ENCODE measurements around the gene NEB.

The NEB gene, protein sequence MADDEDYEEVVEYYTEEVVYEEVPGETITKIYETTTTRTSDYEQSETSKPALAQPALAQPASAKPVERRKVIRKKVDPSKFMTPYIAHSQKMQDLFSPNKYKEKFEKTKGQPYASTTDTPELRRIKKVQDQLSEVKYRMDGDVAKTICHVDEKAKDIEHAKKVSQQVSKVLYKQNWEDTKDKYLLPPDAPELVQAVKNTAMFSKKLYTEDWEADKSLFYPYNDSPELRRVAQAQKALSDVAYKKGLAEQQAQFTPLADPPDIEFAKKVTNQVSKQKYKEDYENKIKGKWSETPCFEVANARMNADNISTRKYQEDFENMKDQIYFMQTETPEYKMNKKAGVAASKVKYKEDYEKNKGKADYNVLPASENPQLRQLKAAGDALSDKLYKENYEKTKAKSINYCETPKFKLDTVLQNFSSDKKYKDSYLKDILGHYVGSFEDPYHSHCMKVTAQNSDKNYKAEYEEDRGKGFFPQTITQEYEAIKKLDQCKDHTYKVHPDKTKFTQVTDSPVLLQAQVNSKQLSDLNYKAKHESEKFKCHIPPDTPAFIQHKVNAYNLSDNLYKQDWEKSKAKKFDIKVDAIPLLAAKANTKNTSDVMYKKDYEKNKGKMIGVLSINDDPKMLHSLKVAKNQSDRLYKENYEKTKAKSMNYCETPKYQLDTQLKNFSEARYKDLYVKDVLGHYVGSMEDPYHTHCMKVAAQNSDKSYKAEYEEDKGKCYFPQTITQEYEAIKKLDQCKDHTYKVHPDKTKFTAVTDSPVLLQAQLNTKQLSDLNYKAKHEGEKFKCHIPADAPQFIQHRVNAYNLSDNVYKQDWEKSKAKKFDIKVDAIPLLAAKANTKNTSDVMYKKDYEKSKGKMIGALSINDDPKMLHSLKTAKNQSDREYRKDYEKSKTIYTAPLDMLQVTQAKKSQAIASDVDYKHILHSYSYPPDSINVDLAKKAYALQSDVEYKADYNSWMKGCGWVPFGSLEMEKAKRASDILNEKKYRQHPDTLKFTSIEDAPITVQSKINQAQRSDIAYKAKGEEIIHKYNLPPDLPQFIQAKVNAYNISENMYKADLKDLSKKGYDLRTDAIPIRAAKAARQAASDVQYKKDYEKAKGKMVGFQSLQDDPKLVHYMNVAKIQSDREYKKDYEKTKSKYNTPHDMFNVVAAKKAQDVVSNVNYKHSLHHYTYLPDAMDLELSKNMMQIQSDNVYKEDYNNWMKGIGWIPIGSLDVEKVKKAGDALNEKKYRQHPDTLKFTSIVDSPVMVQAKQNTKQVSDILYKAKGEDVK (N-terminal part only)

DNA sequence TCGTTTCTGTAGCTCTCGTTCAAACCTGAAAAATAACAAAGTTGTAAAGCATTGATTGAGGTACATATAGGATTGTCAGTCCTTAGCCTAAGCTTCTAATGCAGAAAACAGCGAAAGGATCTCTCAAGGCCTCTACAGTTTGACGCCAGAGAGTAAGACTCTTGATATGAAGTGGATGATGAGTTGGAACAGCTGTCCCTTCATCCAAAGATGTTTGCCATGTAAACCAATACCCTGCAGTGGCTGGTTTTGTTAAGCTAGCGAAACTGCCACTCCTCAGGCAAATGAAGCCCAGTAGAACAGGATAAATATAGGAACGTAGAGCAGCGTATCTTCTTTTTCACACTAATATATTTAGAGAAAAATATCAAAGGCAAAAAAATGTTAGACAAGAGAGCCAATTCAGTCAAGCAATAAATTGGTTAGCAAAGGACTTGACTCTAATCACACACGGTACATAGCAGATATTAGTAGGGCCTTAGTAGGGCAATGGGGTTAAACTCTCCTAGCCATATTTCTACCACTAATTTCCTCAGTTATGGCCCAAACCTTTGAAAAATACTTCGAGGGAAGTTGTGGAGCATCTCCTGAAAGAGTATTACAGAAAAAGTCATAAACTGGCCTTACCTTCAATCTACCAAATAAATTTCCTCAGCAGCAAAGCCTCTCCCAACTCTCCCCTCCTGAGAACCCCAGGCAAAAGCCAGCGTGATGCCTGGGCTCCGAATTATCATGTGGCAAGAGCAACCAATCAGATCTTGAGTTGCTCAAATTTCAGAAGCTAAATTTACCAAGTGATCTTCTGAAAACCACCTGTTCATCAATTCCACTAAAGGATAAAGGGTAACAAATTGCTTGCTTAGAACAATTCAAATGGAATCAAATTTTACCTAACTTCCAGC lies at the start of gene NEB:
Gene NEB, minus strand, starts transcription at position 706 of the 902 bp plus-strand sequence. CDS start 1,320 bp downstream, outside the sequence.
- DNase-seq, result no peak

DNA sequence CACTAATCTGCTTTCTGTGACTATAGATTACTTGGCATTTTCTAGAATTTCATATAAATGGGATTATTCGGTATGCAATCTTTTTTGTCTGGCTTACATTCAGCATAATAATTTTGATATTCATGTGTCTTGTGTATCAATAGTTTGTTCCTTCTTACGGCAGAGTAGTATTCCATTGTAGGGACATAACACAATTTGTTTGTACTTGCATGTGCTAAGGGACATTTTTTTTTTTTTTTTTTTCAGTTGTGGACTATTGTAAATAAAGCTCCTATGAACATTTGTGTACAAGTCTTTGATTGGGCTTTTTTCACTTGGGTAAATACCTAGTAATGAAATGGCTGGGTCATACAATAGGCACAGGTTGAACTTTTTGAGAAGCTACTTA lies 48.9 kb upstream of the NEB start:
- DNase-seq, result no peak

DNA sequence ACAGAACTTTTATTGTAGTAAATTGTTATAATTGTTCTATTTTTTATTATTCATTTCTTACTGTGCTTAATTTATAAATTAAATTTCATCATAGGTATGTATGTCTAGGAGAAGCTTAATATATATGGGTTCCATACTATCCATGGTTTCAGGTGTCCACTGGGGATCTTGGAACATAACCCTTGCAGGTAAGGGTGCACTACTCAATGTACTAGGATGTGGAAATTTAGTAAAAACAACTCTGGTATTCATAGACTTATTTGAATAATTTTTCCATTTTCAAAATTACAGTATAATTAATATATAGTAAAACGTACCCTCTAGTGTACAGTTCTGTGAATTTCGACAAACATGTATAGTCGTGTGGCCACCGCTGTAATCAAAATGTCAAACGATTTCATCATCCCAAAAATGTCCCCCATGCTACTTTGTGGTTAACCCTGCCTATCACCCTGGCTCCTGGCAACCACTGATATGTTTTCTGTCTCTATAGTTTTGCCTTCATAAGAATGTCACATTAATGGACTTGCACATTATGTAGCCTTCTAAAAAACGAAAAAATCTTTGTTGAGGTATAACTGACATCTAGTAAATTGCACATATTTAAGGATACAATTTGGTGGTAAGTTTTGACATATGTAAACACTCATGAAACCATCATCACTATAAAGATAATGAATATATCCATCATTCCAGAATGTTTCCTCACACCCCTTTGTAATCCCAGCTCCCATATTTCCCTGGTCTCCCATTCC lies 48.3 kb upstream of the NEB start:
- DNase-seq, result no peak

DNA sequence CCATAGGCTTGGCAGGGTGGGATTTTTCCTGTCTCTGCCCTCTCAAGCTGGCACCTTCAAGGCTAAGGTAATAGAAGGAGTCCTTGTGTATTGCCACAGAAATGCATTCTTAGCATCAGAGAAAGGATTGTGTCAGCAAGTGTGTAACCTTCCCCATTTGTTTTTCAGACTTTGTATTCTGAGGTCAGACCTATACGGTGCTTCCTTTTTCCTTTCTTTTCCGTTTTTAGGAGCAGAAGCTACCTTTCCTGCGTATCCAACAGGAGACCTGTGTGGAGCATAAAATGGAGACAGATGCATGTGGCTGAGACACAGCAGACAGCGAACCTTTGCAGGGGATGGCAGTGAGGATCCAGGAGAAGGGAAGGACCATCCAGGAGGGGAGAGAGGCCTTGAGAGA lies 47.4 kb upstream of the NEB start:
- DNase-seq, result no peak

DNA sequence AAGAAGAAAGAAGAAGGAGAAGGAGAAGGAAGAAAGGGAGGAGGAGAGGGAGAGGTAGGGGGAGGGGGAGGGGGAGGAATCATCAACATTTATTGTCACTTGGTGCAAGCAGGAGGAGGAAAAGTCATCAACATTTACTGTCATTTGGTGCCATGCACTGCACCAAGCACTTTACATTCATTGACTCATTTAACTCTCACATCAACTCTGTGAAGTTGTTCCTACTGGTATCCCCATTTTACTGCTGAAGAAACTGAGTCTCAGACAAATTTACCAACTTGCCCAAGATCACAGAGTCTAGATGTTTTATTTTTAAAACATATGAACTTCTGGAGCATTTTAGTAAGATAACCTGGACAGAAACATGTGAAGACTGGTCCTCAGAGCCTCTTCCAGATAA lies 46.7 kb upstream of the NEB start:
- DNase-seq, result no peak

DNA sequence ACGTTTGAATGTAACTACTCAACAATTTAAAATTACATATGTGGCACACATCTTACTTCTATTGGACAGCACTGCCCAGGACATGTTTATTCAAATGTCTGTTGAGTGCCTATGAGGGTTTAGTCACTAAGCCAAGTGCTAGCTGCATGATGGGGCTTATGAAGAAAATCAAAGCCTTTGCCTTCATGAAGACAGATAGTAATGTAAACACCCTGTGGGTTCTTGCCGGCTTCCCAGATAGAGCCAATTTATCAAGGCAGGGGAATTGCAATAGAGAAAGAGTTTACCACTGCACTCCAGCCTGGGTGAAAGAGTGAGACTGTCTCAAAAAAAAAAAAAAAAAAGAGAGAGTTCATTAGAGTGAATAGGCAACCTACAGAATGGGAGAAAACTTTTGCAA lies 43.7 kb upstream of the NEB start:
- DNase-seq, result no peak

DNA sequence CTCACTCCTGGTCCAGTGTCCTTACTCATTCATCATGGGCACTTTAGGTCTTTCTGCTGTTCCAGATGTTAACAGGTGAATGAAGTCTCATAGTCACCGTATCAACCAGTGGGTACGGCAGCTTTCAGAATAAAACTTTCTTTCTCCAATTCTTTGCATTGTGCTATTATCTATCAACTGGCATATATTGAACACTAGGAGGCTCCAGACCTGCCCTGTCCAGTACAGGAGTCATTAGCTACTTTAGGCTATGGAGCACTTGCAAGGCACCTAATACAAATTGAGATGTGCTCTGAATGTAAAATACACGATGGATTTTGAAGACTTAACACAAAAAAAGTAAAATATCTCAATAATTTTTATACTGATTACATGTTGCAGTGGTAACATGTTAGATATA lies 43.2 kb upstream of the NEB start:
- no peak for DNase-seq

DNA sequence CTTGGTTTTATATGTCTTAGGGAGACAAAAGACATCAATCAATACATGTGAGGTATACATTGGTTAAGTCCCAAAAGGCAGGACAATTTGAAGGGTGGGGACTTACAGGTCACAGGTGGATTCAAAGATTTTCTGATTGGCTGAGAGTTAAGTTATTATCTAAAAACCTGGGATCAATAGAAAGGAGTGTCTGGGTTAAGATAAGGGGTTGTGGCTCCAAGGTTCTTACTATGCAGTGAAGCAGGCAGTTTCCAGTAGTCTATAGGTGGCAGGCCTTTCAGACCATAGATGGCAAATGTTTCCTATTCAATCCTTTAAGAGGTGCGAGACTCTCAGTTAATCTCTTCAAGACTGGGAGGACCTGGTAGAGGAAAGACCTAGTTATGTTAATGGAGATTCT lies 42.1 kb upstream of the NEB start:
- DNase-seq, result no peak

DNA sequence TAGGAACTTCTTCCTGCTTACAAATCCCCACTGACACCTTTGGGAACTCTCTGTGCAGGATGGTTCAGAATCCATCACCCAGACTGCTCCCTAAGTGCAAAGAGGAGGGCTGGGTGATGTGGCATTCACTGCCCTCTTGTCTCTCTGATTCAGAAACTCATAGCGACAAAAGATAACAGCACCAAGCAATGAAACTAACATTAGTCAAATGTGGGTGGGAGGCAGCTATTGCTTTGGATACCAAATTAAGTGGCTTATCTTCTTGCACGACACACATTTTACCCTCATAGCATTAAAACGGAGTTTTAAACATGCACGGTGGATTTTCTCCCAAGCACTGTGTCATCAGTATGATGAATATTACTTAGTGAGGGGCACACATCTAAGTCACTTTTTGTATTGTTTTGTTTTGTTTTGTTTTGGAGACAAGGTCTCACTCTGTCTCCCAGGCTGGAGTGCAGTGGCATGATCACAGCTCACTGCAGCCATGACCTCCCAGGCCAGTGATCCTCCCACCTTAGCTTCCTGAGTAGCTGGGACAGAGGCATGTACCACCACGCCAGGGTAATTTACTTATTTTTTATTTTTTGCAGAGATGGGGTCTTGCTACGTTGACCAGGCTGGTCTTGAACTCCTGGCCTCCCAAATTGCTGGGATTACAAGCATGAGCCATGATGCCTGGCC lies 40.9 kb upstream of the NEB start:
- no peak for DNase-seq

DNA sequence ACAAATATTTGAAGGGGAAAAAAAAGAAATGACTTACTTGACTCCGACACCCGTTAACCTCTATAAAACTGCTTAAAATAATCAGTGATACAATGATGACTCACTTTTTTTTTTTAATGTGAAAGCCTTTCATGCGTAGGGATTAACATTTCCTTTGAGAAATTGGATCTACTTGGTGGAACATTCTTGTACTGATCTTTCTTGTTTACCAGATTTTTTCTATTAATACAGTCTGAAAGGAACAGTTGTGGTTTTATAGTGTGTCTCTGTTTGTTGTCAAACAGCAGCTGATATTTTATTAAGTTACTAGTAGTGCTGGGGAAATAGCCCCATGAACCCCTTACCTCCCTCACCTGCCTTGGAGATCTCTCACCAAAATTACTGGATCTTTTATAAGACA lies 40.2 kb upstream of the NEB start:
- DNase-seq, result no peak

DNA sequence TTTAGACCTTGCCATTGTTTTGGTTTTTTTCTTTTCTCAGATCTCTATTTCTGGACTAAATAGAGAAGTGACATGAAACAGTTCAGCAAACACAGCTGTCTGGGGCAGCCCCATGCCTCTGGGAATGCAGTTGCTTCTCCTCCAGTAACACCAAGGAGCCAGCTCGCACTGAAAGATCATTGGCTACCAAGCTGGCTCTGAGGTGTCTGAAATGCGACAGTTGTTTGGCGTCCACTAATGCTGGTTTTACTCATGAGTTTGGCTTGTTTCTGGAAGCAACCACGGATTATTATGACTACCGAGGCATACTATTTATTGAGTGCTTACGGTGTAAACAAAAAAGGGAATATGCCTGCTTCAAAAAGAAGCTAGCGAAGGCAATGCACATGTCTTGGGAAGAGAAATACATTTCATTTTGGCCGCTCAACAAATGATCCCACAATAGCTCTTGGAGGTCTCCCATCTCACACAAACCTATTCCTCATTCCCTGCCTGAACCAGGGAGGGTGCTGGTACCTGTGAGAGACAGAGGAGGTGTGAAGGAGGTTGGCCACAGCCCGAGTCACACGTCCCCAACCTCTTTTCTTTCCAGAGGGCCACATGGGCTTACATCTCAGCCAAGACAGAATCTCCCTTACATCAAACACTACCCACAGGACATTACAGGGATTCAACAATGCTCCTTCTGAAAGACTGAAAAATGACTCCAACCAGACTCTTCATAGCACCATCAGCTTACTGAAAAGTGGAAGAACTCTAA lies 37.5 kb upstream of the NEB start:
- no peak for DNase-seq

DNA sequence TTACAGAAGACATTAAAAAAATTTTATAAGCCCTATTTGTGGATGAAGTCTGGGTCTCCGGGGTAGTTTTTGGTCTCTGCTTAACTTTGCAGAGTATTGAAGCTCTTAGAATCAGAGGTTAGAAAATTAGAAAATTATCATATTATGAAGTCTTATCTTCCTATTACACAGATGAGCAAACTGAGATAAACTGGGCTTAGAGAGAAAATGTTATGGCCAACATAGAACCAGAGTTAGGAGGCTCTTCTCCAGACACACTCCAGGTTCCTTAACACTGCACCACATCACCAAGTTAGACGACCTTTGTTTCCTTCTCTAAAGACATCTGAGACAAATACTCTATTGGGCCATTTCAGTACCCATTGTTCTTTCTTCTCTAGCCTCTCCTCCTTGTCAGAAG lies 36.7 kb upstream of the NEB start:
- DNase-seq, result no peak

DNA sequence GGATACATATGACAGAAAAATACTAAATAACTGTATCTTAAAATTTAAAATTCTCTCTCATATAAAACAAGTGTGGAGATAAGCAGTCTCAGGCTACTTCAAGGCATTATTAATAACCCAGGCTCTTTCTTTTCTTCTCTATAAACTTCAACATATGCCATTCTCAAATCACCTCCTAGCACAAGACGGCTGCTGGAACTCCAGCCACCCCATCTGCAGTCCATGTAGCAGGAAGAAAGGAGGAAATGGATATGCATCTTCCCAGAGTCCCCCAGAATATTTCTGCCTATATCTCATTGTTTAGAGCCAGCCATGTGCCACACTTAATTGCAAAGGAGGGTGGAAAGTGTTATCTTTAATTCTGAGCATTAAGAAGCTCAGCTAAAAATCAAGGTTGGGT lies 35.3 kb upstream of the NEB start:
- DNase-seq, result no peak

DNA sequence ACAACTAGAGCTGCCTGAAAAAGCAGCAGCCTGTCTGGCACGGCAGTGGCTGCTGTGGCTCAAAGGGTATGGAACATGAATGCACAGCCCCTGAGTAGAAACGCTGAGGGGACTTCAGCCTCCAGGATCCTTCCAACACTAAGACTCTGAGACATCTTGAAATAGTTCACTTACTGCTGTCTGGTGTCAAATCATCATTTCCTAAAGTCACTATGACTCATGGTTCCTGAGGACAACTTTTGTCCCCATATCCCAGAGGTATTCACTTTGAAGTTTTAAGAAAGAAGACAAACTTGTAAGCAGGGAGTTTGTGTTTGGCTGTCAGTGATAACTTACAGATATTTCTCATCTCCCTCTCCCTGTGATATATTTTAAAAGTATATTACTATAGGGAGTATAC lies 33.3 kb upstream of the NEB start:
- DNase-seq, result no peak

DNA sequence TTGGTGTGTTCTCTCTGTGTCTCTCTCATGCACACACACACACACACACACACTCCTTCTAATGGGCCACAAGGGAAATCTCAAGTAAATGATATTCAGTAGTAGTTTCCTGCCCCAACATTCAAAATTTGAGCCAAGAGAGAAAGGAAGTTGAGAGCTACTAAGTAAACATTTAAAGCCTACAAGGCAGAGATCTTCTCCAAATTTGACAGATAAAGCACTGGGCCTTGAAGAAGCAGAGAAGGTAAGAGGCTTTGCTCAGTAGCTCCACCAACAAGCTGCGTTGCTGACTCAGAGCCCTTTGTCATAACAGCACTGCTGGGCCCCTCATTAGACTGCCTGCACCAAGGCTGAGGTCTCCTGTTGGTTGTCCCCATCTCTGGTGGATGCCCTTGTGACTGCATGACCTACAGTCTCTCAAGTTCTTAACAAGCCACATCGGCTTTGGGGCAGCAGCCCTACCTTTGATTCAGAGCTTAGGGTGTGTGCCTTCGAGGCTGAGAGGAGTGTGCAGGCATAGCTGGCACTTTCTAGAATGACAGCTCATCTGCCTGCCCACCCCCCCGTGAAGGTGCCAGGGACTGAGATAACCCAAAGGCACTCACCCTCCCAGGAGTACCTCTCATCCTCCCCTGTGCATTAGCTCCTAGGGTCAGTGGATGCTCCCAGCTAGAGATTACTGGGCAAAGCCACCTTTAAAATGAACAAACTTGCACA lies 32.3 kb upstream of the NEB start:
- no peak for DNase-seq

DNA sequence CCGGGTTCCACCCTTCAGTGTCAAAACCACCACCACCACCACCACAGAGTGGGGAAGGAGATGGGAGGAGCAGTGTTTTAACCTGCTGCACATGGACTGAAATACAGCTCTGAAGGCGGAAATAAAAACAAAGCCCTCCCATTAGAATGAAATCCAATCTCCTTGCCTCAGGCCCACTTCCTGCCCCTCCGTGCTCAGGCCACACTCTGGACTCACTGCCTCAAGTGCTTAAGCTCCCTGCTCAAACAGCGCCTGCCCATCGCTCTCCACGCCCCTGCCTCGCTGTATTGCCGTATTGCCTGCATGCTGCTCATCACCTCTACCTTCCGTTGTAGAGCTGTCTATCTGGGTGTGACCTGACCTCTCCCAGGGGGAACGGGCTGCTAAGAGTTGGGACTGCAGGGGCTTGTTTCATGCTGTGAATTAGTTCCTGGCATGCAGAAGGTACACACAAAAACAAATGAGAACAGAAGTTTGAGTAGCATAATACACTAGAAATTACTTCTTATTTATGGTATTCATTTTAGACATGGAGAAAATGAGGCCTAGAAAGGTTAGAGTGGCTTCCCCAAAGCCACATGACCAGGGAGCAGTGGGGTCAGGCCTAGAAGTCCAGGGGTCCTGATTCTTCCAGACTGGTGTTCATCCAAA lies 31.6 kb upstream of the NEB start:
- no peak for DNase-seq

DNA sequence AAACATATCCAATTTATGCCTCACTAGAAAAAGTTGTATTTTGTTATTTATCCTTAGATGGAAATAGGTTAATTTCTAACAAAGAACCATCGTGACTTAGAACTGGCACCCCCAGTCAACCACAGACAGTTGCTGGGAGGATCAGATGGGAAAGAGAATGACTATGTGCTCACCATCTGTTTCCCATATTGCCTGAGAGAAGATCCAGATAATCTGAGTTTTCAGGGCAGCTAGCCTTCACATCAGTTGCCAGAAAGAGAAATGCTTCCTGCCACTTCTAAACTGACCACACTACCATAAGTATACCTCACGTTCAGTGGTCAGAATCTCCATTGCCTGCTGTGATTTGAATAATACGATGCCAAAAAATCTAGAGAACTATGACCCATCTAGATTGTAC lies 28.4 kb upstream of the NEB start:
- DNase-seq, result no peak

DNA sequence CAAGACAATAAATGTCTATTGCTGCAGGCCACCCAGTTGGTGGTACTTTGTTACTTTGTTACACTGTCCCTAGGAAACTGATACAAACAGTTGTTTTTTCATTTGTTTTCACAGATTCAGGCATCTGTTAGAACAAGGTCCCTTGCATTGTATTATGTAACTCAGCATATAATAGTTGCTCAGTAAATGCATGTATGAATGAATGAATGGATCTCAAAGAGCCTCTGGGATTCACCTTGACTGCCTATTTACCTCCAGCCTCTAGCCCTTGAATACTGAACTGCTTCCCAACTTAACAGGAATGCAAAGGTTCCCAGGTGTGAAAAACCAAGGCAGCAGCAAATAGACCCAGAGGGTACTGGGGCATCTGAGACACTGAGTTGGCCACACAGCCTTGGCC lies 27.4 kb upstream of the NEB start:
- DNase-seq, result no peak

DNA sequence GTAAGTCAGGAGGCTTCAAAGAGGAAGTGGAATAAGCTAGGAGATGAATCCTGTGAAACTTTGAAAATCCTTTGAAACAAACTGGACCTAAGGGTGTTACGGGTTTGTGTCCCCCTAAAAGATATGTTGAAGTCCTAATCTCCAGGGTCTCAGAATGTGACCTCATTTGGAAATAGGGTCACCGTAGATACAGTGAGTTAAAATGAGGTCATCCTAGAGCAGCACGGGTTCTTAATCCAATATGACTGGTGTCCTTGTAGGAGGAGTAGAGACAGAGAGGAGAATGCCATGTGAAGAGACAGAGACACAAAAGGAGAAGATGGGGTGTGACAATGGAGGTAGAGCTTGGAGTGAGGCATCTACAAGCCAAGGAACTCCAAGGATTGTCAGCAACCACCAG lies 26.9 kb upstream of the NEB start:
- no peak for DNase-seq

All from GF-D8 (cell line).